ENCODE results near the gene MAP7D1.

MAP7D1 gene

DNA sequence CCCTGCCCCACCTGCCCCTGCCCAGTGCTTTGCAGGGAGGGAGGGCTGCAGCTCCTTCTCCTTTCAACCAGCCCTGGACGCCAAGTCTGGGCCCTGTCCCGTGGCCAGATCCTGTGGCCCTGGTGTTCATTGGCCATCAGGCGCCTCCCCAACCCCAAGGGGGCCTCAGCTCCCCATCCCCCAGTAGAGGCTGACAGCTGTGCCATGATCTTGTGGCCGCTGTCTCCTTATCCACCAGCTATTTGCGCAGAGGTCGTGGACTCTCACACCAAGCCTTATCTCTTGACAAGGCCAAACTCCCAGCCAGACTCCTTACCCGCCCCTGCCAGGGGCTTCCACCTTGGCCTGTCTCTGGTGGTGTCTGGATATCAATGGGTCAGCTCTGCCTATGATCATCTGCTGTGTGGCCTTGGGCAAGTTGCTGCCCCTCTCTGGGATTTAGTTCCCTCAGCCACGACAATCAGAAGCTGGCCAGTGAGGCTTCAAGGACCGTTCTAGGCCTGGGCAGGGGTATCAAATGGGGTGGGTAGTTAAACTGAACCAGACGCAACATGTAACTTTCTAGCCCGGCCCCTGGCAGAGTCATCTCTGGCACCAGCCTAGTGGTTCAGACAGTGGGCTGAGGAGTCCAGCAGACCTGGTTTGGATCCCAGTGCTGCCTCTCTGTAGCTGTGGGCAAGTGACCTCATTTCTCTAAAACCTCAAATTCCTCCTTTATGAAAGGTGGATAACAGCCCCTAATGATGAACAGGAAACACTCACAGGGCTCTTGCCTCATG is 27.6 kb upstream of the MAP7D1 start:
- DNase-seq, result no peak

DNA sequence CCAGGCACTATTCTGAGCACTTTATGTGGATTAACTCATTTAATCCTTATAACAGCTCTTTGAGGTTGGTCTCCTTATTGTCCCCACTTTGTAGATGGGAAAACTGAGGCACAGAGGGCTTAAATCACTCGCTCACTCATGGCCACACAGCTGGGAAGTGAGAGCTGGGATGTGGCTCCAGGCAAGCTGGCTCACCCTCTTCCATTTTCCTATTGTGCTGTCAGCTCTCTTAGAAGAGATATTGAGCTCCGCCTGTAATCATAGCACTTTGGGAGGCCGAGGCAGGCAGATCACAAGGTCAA is 27.1 kb upstream of the MAP7D1 start:
- DNase-seq, result no peak

DNA sequence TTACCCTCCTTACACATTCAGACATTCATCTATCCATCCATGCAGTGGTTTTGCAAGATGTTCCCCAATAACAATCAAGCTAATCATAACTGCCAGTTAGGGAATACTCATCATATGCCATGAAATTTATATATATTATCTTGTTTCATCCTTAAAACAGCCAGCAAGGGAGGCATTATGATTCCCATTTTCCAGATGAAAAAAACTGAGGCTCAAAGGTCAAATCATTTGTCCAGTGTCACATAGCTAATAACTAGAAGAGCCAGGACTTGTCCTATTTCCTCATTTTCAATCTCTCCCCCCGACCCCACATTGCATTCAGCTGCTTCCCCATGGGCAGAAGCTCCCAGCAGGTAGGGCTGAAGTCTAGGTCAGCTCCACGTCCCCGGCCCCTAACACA is 23.9 kb upstream of the MAP7D1 start:
- DNase-seq, result no peak

DNA sequence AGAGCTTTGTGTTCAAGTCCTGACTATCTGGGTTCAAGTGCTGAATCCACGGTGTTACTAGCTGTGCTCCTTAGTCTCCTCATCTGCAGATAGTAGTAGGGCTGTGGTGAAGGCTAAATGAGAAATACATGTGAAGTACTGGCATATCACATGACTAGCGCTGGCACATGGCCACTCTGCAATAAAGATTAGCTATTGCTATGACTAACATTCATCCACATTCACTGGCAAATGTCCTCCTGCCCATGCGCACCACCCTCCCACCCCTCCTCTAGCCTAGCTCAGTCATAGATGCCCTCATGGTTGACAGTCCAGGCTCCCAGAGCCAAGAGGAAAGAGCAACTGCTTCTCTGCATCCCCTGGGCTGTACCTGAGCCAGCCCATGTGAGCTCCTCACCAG is 22.5 kb upstream of the MAP7D1 start:
- no peak for DNase-seq

GRCh38 chr1:36134031-36134430 is 21.9 kb upstream of the MAP7D1 start:
- DNase-seq, result no peak

DNA sequence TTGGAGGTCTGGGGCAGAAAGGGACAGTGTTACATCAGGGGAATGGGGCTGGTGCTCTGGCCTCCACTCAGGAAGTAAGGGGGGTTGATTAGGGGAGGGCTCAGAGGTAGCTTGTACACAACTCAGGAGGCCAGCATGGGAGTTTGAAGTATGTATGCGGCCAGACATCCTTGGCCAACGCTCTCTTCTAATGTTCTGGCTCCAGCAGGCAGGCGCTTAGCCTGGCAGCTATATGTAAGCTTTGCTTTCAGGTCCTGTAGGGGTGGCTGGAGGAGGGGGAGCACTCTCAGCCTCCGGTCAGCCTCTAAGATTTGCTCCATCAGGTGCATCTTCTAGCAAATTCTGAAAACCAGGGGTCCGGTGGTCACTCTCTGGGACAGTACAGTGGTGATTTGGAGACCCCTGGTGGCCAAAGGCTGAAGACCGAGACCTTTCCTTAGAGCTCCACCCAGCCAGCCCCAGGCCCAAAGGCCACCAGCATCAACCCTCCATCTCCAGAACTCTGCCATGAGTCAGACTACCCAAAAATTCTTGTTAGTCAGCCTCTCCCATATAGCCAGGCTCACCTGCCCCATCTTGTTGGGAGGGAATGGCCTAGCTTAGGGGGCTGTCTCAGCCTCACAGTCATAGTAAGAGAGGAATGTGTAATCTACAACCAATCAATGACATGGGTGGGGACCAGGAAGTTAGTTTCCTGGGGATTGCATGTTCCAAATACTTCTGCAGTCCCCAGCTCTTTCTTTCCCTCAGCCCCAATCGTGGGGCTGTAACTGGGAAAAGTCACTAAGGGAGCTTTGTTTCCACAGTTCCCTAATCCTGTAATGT is 21.2 kb upstream of the MAP7D1 start:
- no peak for DNase-seq

DNA sequence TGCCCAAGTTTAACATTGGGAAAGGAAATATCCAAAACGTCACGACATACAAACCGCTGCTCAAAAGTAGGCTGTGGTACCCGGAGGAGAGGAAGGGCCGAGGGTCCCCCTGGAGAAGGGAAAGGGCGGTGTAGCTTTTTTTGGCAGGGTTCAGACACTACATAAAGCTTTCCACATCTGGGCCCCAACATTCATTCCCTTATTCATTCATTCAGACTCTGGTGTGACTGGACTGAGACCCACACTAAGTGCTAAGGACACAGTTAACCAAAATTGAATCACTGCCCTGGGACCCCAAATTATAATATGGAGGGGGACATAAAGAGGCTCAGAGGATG is 20.7 kb upstream of the MAP7D1 start:
- DNase-seq, result no peak

DNA sequence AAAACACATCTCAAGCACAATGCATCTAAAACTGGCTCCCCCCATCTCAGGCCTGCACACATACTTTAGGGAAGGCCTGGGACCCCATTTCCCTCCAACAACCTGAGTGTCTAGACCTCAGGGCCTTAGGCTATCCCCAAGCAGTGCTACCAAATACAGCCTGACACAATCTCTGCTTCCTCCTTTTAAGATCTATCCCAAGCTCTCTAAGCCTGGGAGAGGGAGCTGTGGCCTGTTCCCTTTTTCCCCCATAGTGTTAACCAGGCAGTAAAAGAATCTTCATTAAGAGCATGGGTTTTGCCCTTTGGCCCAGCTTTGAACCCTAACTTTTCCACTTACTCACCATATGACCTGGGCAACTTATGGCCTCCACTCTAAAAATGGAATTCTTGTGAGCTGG is 20.2 kb upstream of the MAP7D1 start:
- no peak for DNase-seq

DNA sequence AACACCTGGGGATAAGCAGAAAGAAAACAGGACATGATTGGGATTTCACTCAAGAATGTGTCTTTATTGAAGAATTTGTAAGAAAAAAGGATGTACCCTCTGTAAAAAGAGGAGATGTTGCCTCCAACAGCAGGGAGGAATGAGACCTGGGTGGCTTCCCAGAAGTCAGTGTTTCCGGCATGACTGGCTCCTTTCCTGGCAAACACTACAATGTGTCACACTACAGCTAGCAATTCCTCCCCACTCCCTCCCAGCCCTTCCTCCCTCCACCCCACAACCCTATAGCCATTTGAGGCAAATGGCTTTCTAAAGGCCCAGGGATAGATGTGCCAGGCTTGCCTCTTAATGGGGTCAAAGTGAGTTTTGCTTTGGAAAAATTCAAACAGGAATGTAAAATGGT is 19.4 kb upstream of the MAP7D1 start:
- no peak for DNase-seq

GRCh38 chr1:36137226-36137625 is 18.7 kb upstream of the MAP7D1 start:
- no peak for DNase-seq

DNA sequence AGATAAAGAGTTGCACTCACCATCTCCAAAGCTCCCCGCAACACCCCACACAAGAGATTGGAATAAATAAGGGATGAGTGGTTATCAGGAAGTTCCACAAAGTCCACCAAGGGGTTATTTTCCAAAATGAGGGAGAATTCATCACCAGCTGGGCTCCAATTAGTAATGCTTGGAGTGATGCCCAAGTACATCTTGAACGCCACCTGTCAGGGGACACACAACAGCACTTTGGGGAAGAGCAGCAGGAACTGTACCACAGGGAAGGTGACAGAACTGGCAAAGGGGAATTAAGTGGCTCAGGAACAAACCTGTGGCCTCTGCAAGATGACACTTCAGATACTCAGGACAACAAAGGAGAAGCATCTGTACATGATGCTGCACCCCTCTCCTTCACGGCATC is 18.2 kb upstream of the MAP7D1 start:
- DNase-seq, result peak; percentile 38 to 46

GRCh38 chr1:36139521-36139920 is 16.4 kb upstream of the MAP7D1 start:
- DNase-seq, result no peak

DNA sequence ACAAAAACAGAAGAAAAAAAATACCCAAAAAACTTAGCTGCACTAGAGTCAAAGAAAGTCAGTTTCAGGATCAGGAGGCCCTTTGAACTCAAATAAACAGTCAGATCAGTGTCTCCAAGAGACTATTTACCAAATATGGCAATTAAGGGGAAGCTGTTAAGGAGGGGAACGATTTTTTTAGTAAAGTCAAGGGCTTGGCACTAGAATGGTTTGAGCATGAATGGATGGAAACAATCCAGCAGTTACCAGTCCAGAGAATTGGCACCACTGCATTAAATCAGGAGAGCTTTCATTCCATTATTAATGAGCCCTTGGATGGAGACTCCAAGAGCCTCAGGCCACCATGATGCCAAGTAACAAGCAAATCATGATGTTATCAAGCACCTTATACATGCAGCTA is 13.8 kb upstream of the MAP7D1 start:
- no peak for DNase-seq

DNA sequence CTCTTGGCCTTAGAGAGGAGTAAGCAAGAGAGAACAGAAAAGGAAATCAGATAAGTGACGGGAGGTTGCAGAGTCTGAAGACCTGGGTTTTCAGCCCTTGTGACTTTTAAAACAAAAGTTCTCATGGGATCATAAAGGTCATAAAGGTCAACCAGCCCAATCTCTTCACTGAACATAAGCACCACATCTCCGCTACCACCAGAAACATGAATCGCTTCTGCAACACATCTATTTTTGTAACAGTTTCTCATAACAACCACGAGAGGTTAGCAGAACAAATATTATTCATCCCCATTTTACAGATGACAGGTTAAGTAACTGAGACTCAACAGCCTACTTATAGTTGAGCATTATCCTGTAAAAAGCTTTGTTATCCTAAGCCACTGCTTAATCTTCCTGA is 12.5 kb upstream of the MAP7D1 start:
- no peak for DNase-seq

DNA sequence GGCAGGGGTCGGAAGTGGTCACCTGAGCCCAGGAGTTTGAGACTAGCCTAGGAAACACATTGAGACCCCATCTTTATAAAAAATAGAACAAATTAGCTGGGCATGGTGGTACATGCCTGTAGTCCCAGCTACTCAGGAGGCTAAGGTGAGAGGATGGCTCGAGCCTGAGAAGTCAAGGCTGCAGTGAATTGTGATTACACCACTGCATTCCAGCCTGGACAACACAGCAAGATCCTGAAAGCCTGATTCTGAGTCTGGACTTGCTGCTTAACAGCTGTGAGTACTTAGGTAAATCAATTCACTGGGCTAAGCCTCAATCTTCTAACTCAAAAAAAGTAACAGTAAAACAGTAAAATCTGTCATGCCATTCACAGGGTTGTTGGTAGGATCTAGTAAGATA is 11.5 kb upstream of the MAP7D1 start:
- DNase-seq, result no peak

- DNase-seq, result no peak
Measured at GRCh38 chr1:36148821-36149236, 7.1 kb upstream of the MAP7D1 start.

- peak; percentile 95 to 97 for DNase-seq
Measured at GRCh38 chr1:36149237-36149972, 6.6 kb upstream of the MAP7D1 start, which contains the start of gene TRAPPC3. TRAPPC3 (minus strand) TSS chr1:36149486; CDS start chr1:36149378, 108 bp downstream.

GRCh38 chr1:36149973-36150295 is 6.0 kb upstream of the MAP7D1 start:
- DNase-seq, result no peak

DNA sequence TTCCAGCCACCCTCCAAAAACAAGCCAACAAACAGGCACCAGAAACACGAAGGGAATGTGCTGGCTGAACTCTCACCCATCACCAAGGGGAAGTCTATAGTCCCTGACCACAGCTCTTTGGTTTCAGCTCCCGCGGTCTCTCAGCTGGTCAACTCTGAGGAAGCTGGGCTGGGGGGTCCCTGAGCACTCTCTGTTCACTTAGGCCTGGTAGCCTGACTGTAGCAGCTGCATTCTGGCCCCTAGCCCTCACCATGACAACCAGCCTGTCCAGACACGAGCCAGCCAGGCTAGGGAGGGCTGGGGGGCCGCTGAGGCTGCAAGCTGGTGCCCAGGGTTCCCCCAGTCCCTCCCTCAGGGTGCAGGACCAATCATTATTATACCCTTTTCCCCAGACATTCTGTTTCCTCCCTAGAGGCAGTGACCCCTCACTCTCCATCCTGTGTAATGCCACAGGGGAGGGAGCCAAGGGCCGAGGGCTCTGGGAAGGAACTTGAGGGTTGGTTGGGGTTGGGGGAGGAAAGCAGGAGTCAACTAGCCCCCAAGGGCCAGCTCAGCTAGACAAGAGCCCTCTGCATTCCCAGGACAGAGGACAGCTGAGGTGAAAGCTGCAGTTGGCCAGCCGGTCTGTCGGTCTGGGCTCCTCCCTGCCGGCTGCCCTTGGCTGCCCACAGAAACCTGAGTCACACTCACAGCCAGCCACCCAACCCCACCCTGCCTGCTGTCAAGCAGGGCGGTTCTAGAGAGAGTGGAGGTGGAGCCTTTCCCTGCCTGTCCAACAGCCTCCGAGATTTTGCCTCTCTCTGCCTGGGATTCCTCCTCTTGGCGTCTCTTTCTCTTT is 5.4 kb upstream of the MAP7D1 start:
- peak; percentile 56 to 84 for DNase-seq

GRCh38 chr1:36151134-36151844 is 4.7 kb upstream of the MAP7D1 start:
- DNase-seq, result no peak

GRCh38 chr1:36151845-36152203 is 4.1 kb upstream of the MAP7D1 start:
- DNase-seq, result no peak

DNA sequence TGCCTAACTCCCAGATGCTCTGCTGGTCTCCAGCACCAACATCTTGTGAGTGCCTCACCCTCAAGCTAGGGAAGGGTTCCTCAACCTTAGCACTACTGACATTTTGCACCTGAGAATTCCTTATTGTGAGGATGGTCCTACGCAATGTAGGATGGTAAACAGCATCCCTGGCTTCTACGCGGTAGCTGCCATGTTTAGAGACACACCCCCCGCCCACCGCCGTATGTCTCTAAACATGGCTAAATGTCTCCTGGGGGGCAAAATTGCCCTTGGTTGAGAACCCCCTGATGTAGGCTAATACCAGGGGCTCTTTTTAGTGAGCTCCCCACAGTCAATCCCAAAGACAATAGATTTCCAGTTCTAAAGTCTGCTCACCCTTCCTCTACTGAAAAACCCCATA is 2.5 kb upstream of the MAP7D1 start:
- no peak for DNase-seq

GRCh38 chr1:36154335-36154734 is 1.6 kb upstream of the MAP7D1 start:
- DNase-seq, result no peak

Data from NCI-H187 (cell line).